Astrocyte of the spinal cord (primary cell): ENCODE results near the gene CNOT1.

Source experiments
- DNase-seq: peaks from one replicate; pipeline ENCODE4 v3.0.0; 2011; ENCODE audit warnings: low read depth, low spot score
- H3K4me3 ChIP-seq: 2 replicates; pipeline ENCODE4 v1.5.1; 2011; ENCODE audit warnings: low read depth, mild to moderate bottlenecking, low read length, moderate library complexity
- CTCF ChIP-seq: IDR thresholded peaks from 2 replicates; pipeline ENCODE4 v1.5.1; 2012; ENCODE audit warnings: low read depth, mild to moderate bottlenecking, low read length, inconsistent platforms
- in situ Hi-C: cut with HindIII; loops from 2 replicates; pipeline ENCODE4 v1.10.0; 2017; ENCODE audit warnings: low sequenced_read_pairs

CNOT1 gene

DNA sequence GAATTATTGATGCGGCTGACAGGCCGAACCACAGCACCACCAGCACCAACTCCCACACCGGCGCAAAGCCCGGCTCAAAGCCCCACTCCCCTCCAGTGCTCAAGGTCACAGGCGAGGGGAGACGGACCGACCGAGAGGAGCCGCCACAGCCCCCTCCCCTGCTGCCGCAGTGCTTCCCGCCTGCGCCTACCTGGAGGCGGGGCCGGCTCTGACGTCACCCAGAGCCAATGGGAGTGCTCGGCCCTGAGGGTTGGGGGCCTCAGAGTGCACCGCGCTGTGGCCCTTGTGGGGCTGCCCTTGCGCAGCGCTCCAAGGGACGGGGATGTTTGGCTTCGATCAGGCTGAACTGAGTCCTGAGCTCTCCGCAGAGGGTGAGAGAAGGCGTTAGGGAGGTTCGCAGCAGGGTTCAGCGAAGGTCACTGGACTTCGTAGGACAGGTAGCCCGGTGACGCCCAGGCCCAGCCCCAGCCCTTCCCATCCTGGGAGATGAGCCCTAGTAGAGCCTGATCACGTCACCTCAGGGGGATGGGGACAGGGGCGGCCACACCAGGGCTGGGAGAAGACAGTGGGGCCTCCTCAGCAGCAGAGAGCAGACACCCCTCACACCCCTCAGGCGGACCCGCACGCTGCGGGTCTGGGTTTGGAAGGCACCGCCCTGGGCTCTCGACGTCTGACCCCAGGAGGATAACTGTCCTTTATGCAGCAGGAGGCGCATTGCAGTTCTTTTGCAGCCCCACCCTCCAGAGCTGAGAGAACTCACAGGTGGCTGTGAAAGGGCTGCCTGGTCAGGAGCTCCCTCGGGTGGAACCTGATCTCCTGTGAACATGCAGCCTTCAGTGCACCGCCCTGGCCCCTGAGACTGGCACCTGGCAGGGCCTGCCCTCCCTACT lies 128.1 kb downstream of the CNOT1 start:
- peak overlapping the region; percentile 54 for H3K4me3 ChIP-seq
- no peak for TF ChIP-seq CTCF
- no peak for DNase-seq
- in situ Hi-C loops: no loop called here

GRCh38 chr16:58500430-58501241 lies 129.0 kb downstream of the CNOT1 start:
- DNase-seq: no peak
- H3K4me3 ChIP-seq: peak overlapping the region; percentile 54
- no peak for TF ChIP-seq CTCF
- in situ Hi-C loops: no loop called here

DNA sequence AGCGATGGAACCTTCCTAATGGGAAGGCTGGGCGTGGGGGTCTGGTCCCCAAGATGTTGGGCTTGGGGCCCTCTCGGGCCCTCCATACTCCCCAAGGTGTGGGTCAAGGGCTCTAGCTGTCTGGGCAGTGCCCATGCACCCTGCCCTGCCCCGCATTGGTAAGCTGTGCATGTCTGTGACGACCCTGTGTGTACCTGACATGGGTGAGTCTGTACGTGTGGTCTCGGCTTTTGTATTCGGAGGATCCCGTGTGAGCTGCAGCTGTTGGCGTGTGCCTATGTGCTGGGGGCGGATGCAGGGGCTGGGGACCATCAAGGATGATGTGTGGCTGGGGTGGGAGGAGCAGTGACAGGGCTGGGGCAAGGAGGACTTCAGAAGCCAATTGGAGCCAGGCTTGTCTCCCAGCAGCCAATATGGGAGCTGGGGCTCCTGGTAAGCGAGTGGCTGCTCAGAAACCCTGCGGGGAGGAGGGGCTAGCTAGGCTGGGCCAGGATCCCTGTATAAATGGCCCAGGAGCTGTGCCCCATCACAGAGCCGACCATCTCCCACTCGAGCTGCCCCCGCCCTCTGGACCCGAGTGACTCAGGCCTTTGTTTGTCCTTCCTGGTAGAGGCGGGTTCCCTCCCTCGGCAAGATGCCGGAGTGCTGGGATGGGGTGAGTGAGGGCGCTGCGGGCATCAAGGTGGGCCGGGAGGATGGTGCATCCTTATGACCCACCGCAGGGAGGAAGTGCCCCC lies 129.8 kb downstream of the CNOT1 start, which contains the start of gene NDRG4:
TSS of gene NDRG4 (plus strand) at position 529 of the 737 bp plus-strand sequence. CDS start at position 635, 106 bp downstream.
- in situ Hi-C loops: no loop called here
- TF ChIP-seq CTCF: no peak
- H3K4me3 ChIP-seq: peak within 1 kb of the TSS; percentile 54
- peak; percentile 91 for DNase-seq

GRCh38 chr16:58499092-58499511 lies 130.5 kb downstream of the CNOT1 start:
- no peak overlapping the region for H3K4me3 ChIP-seq
- TF ChIP-seq CTCF: no peak
- in situ Hi-C loops: no loop called here
- DNase-seq: no peak

DNA sequence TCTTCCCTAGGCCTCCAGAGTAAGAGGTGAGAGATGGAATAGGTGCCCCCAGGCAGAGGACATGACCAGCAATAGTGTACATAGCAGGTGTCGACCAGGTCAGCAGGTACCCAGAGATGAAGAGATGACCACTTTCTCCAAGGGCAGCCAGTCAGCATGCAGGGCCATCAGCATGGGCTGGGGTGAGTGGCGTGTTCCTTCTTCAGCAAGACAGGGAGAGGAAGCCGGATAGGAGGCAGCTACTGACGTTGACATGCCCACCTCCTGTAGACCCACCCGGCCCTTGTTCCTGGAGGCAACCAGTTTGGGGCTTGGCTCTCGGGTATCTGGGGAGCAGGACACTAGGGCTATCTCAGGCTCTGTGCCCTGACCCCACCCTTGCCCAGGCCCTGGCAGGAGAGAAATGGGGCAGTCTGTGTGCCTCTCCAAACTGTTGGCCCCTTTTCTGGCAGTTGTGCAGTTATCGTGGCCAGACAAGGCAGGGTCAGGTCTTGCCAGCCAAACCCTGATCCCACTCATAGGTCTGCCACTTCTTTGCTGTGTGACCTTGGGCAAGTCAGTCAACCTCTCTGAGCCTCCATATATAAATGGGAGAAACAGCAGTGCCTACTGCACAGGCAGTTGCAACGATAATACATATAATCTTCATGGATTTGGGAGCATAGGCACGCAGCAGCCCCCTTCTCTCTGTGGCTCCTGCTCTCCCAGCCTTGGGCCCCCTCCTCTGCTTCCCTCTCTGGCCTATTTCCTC lies 131.1 kb downstream of the CNOT1 start:
- no peak overlapping the region for H3K4me3 ChIP-seq
- no peak for TF ChIP-seq CTCF
- in situ Hi-C loops: no loop called here
- DNase-seq: no peak
